Ishikawa (cell line): ENCODE data around the gene RGL2.

ENCODE experiments used
- CEBPB ChIP-seq: IDR thresholded peaks from 2 replicates; pipeline ENCODE4 v1.6.1; 2012
- CREB1 ChIP-seq: IDR thresholded peaks from 2 replicates; pipeline ENCODE4 v1.6.1; 2012; ENCODE audit warnings: low read depth
- EGR1 ChIP-seq: IDR thresholded peaks from 2 replicates; pipeline ENCODE4 v1.6.1; 2012
- EP300 ChIP-seq: IDR thresholded peaks from 2 replicates; pipeline ENCODE4 v1.6.1; 2012; ENCODE audit warnings: borderline replicate concordance
- FOXM1 ChIP-seq: IDR thresholded peaks from 2 replicates; pipeline ENCODE4 v1.6.1; 2012; ENCODE audit warnings: low read depth, borderline replicate concordance
- MAX ChIP-seq: IDR thresholded peaks from 2 replicates; pipeline ENCODE4 v1.6.1; 2012
- NFIC ChIP-seq: IDR thresholded peaks from 2 replicates; pipeline ENCODE4 v1.6.1; 2012
- RAD21 ChIP-seq: IDR thresholded peaks from 2 replicates; pipeline ENCODE4 v1.6.1; 2012; ENCODE audit warnings: low read depth
- REST ChIP-seq: IDR thresholded peaks from 2 replicates; pipeline ENCODE4 v1.6.1; 2012; ENCODE audit warnings: low read depth, mild to moderate bottlenecking
- TAF1 ChIP-seq: IDR thresholded peaks from 2 replicates; pipeline ENCODE4 v1.6.1; 2012; ENCODE audit warnings: low read depth, mild to moderate bottlenecking
- TCF12 ChIP-seq: IDR thresholded peaks from 2 replicates; pipeline ENCODE4 v1.6.1; 2012; ENCODE audit warnings: low read depth
- TEAD4 ChIP-seq: IDR thresholded peaks from 2 replicates; pipeline ENCODE4 v1.6.1; 2012
- USF1 ChIP-seq: IDR thresholded peaks from 2 replicates; pipeline ENCODE4 v1.6.1; 2012
- YY1 ChIP-seq: IDR thresholded peaks from 2 replicates; pipeline ENCODE4 v1.6.1; 2012; ENCODE audit warnings: low read depth
- ZBTB7A ChIP-seq: IDR thresholded peaks from 2 replicates; pipeline ENCODE4 v1.6.1; 2012; ENCODE audit warnings: low read depth

RGL2 gene

GRCh38 chr6:33320315-33321181 lies 21.8 kb upstream of the RGL2 start:
- TF ChIP-seq REST = no peak

GRCh38 chr6:33319939-33320314 lies 21.2 kb upstream of the RGL2 start:
- TF ChIP-seq EP300 (no peak), RAD21 (no peak), NFIC (no peak), ZBTB7A (no peak), CREB1 (no peak), REST (no peak), MAX (no peak), FOXM1 (no peak), EGR1 (no peak), CEBPB (no peak), YY1 (no peak), TCF12 (no peak), TEAD4 (no peak), TAF1 (no peak), USF1 (no peak)

- TF ChIP-seq TAF1 (no peak), RAD21 (no peak), MAX (no peak), REST (no peak), EGR1 (no peak), ZBTB7A (no peak), TEAD4 (no peak), FOXM1 (no peak), TCF12 (no peak), CREB1 (no peak), EP300 (no peak), YY1 (no peak), CEBPB (no peak), NFIC (no peak), USF1 (no peak)
These were observed 19.8 kb upstream of the RGL2 start for GRCh38 chr6:33318426-33319073.

- no peak for TF ChIP-seq EP300
- no peak for TF ChIP-seq CEBPB
- TF ChIP-seq TAF1 = no peak; the same call in 1 of the 2 replicates
- no peak for TF ChIP-seq NFIC
- peak; percentile 89 for TF ChIP-seq MAX
- no peak for TF ChIP-seq RAD21
- peak; percentile 90 for TF ChIP-seq YY1
- TF ChIP-seq EGR1 = peak; percentile 51; the same call in 1 of the 2 replicates
- peak; percentile 62 for TF ChIP-seq TEAD4
- TF ChIP-seq USF1 = no peak
- peak; percentile 20; the same call in 1 of the 2 replicates for TF ChIP-seq CREB1
- no peak for TF ChIP-seq REST
- TF ChIP-seq TCF12 = 0 out of 2 replicates have a peak, but pooled peaks have one; percentile 38
- TF ChIP-seq FOXM1 = peak; percentile 36; the same call in 1 of the 2 replicates
- no peak for TF ChIP-seq ZBTB7A
These were observed 19.1 kb upstream of the RGL2 start, which contains the start of gene ZBTB22 for GRCh38 chr6:33317669-33318425. ZBTB22 (minus strand) TSS chr6:33317744; CDS start chr6:33316916, 828 bp downstream.
